Activated gamma-delta T cell treated with anti-CD3 and anti-CD28 coated beads, Interleukin-2, amount 50 U/mL, for 16 hours (primary cell): ENCODE measurements around the gene KRTAP10-8.
"Not testable (repeated sequence)": the region's sequence is repeated elsewhere in the genome, so short reads cannot be mapped to it uniquely, and the experiment has no call there.

Experiments
- DNase-seq: peaks from one replicate; pipeline ENCODE4 v3.0.0-alpha.2; 2020; ENCODE audit warnings: low read depth

Gene KRTAP10-8, protein sequence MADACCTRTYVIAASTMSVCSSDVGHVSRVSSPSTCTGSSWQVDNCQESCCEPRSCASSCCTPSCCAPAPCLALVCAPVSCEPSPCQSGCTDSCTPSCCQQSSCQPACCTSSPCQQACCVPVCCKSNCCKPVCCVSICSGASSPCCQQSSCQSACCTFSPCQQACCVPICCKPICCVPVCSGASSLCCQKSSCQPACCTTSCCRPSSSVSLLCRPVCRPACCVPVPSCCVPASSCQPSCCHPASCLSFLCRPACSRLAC

DNA sequence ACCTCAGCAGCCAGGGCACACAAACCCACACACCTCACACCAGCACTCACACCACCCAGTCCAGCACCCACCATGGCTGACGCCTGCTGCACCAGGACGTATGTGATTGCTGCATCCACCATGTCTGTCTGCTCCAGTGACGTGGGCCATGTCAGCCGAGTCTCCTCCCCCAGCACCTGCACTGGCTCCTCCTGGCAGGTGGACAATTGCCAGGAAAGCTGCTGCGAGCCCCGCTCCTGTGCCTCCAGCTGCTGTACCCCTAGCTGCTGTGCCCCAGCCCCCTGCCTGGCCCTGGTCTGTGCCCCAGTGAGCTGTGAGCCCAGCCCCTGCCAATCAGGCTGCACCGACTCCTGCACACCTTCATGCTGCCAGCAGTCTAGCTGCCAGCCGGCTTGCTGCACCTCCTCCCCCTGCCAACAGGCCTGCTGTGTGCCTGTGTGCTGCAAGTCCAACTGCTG, at the start of gene KRTAP10-8:
Gene KRTAP10-8 (plus strand): TSS at position 51 of the 458 bp plus-strand sequence. CDS start 22 bp downstream, at position 73.
- no peak for DNase-seq

DNA sequence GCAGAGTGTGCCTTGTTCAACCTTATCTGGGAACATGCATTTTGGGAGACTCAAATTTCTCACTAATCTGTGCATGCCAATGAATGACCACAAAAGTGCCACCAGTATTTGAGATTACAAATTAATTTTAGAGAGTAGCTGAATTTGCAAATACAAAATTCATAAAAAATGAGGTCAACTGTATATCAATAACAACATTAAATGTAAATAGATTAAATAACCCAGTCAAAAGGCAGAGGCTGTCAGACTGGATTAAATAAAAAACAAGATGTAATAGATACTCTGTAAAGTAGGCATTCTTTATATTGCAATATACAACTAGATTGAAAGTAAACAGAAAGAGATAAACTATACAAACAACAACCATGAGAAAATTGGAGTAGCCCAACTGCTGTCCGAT, 47.8 kb upstream of the KRTAP10-8 start:
- DNase-seq = no peak

DNA sequence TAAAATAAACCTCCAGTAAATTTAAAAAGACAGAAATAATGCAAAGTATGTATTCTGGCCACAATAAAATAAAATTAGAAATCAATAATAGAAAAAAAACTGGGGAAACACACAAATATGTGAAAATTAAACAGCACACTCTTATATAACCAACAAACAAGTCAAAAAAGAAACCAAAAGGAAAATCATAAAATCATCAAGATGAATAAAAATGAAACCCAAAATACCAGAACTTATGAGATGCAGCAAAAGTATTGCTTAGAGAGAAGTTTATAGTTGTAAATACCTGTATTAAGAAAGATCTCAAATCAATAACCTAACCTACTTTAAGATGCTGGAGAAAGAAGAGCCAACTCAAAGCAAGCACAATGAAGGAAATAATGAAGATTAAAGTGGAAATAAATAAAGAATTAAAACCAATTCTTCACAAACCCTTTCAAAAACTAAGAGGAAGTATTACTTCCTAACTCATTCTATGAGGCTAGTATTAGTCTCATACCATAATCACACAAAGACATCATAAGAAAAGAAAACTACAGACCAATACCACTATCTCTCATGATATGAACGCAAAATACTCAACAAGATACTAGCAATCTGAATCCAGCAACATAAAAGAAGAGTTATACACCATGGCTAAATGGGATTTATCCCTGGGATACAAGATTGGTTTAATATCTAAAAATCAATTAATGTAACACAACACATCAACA, 46.8 kb upstream of the KRTAP10-8 start:
- no peak for DNase-seq

DNA sequence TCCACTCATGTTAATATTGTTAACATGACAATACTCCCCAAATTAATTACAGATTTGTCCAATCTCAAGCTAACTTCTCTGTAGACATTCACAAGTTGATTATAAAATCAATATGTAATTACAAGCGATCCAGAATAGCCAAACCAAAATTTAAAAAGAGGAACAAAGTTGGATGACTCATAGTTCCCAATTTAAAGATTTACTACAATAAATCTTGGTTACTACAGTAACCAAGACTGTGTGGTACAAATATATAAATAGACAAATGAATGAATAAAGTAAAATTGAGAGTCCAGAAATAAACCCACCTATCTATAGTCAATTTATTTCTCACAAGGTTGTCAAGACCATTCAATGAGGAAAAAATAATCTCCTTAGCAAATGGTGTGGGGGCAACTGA, 45.5 kb upstream of the KRTAP10-8 start:
- no peak for DNase-seq

DNA sequence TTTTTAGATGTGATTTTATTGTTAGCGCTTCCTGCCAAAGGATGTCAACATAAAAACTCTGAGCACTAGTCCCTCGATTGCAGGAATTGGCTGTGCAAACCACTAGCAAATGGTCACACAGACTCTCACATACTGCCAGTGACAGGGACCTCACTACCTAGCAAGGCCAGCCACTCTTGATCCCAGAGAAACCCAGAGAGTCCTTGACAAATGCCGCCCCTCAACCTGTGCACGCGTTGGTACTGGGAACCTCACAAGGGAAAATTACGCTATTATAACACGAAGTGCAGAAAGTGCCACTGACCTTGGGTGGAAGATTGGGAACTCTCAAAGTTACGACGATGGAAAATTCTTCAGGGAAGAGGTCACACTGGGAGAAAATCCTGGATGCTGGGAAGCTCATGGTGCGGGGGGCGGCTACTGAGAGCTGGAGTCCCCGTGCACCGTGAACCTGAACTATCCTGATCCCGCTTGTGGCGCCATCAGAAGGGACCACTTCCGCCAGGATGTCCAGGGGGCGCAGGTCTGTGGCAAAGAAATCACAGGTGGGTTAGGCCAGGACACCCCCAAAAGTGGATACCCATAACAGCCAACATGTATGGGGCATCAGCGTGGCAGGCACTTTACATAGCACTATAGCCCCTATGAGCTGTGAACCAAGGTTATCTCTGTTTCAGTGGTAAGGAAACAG, 44.3 kb upstream of the KRTAP10-8 start:
- DNase-seq = no peak

DNA sequence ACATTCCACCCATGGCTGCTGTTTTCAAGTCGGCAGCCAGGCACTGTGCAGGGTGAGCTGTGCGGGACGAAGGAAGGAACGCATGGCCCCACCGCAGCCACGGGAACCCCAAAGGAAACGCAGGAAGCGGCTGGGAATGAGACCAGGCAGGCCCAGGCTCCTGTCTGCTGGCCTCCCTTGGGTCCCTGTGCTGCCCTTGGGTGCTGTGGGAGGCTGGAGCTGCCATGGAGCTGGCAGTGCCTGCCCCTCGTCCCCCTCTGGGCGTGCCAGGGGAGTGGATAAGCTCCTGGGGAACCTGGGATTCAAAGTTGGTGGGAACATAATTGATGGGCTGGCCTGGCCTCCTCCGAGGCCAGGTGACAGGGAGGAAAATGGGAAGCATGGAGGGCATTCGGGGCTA, 43.6 kb upstream of the KRTAP10-8 start:
- no peak for DNase-seq

DNA sequence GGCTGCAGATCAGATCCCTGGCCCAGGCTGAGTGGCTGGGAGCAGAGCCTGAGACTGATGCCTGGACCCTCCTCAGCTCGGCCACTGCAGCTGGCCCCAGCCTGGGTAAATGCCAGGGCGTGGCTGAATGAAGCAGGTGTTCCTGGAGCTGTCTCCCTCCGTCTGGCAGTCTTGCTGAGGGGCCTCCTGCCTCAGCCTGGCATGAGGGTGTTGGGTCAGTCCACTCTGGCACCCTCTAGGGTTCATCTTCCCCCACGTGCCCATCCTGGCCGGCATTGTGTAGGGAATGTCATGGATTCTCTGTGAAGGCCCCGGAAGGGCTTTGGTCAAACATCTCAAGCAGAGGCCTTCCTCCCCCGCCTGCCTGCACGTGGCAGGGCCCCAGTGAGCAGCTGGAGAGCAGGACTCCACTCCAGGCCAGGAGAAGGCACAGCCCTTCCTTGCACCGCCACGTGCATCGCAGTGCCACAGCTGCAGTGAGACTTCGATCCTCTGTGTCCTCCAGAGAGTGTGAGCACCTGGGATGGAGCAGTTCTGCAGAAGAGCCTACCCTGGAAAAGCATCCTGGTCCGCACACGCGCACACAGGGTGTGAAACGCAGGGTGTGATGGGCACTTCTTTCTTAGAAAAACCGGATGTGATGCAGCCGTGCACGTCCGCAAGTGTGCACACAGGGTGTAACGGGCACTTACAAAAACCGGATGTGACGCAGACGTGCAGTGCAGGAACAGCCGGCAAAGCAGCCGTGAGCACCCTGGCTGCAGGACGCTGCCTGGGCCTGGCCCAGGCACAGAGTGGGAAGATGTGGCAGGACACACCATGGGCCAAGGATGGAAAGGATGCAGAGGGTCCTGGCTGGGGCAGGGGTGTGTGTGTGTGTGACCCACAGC, 43.0 kb upstream of the KRTAP10-8 start:
- DNase-seq = no peak

DNA sequence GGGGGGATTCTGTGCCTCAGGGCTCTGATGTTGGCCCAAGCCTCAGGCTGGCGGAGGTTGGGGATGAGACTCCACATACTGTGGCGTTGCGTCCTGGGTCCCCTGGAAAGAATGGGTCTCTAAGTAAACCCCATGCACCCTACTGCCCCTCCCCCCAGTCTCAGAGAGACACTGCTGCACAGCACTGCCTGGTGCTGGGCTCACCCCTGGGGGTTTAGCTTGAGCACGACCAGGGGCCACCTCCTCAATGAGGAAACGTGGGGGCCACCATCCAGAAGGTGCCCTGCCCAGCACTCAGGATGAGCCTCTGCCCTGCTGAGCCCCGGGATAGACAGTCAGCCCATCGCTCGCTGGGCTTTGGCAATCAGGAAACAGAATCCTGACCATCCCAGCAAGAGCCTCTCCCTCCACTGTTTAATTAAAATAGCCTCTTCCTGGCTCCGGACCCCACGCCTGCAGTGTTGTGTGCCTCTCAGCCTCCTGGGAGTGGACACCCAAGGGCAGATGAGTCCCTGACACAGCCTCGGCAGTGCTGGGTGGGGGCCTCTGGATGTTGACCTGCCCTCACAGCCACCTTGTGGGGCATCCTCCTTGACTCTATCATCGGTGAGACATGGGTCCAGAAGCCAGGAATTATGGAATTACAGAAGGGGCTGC, 41.9 kb upstream of the KRTAP10-8 start:
- no peak for DNase-seq

DNA sequence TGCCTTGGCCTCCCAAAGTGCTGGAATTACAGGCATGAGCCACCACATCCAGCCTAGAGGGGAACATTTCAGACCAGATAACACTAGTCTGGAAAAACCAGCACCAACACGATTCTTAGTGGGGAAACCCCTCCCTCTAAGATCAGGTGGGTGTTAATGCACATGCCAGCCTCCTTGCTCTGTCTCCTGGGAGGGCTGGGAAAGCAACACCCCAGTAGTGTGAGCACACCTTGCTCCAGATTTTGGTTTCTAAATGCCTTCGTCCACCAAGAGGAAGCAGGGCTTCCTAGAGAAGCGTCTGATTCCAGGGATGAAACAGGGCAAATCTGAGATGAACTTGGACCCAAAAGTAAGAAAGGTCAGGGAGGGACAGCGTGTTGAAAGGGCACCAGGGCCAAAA, 40.6 kb upstream of the KRTAP10-8 start:
- no peak for DNase-seq

DNA sequence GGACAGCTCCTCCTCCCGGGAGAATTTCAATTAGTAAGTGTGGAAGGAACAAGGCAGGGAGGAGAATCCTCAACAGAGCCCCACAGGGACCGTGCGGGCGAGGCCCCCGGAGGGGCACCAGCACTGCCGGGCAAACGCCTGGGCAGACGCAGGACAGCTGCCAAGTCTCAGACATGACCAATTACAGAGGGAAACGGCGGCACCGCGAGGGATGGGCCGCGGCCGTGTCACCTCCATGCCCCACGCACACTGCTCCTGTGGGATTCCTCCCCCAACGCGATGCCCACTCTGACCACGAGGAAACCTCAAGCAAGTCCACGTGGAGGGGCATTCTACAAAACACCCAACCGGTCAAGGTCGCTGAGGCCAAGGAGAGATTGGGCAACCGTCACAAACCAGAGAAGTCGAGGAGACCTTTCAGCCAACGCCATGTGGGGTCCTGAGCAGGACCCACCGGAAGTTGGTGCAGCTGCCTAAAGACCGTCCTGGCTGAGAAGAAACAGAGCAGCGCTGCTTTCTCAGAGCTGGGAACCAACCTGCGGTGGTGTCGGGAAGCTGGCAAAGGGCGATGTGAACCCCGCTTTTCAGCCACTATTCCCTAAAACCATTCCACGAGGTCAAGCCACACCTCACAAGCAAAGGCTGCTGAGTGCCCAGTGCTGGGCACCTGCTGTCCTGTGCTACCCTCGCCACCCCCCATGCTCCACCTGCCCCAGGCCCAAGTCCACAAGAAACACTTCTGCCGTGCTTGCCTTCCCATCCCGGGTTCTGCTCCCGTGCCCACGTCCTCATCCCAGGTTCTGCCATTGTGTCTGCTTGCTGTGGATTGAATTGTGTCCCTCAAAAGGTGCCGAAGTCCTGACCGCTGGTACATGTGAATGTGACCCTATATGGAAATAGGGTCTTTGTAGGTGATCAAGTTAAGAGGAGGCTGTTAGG, 39.8 kb upstream of the KRTAP10-8 start:
- DNase-seq = no peak

DNA sequence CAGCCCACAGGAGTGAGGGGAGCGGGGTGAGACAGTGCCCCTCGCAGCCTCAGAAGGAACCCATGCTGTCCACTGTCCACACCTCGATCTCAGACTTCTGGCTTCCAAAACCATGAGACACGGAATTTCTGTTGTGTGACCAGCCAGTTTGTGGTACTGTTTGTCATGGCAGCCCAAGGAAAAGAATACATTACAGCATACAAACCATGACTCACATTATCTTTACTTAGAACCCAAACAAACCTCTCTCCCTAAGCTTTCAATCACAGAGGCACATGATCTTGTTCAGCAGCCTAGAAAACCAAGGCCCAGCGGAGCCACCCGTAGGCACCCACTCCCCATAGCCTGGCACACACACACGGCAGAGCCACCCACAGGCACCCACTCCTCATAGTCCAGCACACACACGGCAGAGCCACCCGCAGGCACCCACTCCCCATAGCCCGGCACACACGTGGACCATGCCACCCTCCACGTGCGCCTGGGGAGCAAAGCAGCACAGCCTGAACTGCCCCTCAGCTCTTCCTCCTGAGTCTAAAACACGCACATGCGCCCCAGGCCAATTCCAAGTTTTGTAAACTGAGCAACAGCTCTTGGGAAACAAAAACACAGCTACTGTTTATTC, 38.8 kb upstream of the KRTAP10-8 start:
- no peak for DNase-seq

DNA sequence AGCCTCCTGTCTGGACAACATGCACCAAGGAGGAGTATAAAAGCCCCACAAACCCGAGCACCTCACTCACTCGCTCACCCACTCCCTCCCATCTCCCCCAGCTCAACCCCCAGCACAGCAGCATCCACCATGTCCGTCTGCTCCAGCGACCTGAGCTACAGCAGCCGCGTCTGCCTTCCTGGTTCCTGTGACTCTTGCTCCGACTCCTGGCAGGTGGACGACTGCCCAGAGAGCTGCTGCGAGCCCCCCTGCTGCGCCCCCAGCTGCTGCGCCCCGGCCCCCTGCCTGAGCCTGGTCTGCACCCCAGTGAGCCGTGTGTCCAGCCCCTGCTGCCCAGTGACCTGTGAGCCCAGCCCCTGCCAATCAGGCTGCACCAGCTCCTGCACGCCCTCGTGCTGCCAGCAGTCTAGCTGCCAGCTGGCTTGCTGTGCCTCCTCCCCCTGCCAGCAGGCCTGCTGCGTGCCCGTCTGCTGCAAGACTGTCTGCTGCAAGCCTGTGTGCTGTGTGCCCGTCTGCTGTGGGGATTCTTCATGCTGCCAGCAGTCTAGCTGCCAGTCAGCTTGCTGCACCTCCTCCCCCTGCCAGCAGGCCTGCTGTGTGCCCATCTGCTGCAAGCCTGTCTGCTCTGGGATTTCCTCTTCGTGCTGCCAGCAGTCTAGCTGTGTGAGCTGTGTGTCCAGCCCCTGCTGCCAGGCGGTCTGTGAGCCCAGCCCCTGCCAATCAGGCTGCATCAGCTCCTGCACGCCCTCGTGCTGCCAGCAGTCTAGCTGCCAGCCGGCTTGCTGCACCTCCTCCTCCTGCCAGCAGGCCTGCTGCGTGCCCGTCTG, 38.0 kb upstream of the KRTAP10-8 start, which contains the start of gene KRTAP10-4:
Gene KRTAP10-4 (plus strand): TSS at position 100 of the 827 bp plus-strand sequence. CDS start 30 bp downstream, at position 130.
- not testable (repeated sequence) for DNase-seq

DNA sequence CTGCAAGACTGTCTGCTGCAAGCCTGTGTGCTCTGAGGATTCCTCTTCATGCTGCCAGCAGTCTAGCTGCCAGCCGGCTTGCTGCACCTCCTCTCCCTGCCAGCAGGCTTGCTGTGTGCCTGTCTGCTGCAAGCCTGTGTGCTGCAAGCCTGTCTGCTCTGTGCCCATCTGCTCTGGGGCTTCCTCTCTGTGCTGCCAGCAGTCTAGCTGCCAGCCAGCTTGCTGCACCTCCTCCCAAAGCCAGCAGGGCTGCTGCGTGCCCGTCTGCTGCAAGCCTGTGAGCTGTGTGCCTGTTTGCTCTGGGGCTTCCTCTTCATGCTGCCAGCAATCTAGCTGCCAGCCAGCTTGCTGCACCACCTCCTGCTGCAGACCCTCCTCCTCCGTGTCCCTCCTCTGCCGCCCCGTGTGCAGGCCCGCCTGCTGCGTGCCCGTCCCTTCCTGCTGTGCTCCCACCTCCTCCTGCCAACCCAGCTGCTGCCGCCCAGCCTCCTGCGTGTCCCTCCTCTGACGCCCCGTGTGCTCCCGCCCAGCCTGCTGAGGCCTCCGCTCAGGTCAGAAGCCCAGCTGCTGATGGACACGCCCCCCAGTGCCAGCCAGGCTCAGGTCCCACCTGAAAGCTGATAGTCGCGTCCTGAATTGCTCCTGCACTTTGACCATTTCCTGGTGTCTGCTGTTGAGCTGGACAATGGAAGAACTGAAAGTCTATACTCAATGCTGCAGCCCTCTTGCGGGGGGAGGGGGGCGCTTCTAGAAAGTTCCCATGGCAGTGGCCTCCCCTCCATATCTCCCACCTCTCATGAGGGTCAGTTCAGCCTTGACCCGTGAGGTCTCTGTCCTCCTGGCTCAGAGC, 37.2 kb upstream of the KRTAP10-8 start:
- no peak for DNase-seq

DNA sequence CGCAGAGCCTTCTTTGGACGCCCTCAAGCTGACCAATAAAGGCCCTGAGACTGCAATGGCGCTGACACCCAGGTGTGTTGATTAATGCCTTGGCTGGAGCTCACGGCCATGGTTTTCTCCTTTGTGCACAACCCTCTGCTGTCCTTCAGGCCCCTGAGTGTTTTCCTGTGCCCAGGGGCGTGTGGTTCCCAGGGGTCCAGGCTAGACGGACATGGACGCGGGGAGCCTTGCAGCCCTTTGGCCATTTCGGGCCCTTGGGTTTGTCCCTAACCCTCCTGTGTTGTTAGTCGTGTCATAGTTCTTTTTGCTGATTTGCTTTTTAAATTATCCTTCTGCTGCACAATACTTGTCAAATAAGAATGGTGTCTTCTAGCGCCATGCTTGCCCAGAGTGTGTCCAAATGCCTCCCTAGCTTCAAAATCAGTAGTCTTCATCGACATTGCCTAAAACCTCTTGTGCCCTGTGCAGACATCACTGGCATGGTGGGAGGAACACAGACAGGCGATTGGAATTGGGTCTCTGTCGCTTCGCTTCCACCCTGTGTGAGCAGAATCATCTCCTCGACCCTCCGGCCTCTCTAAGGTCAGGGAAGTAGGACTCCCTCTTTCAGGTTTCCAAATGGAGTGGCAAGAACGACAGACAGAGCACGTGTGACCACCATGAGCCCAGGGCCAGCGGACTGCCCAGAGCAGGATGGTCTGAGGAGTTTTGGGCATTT, 36.4 kb upstream of the KRTAP10-8 start:
- no peak for DNase-seq

DNA sequence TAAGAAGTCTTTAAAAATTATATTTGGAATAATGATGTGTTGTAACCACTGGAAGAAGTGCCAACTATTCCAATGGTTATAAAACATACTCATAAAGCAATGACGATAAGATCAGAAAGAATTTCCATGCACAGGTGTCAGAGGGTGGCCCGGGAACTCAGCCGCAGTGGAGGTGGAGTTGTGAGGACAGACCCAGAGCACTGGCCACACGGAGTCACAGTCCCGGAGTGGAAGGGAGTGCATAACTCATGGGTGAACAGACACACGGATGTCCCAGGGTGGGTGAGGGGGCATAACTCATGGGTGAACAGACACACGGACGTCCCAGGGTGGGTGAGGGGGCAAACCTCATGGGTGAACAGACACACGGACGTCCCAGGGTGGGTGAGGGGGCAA, 35.9 kb upstream of the KRTAP10-8 start:
- DNase-seq = no peak

DNA sequence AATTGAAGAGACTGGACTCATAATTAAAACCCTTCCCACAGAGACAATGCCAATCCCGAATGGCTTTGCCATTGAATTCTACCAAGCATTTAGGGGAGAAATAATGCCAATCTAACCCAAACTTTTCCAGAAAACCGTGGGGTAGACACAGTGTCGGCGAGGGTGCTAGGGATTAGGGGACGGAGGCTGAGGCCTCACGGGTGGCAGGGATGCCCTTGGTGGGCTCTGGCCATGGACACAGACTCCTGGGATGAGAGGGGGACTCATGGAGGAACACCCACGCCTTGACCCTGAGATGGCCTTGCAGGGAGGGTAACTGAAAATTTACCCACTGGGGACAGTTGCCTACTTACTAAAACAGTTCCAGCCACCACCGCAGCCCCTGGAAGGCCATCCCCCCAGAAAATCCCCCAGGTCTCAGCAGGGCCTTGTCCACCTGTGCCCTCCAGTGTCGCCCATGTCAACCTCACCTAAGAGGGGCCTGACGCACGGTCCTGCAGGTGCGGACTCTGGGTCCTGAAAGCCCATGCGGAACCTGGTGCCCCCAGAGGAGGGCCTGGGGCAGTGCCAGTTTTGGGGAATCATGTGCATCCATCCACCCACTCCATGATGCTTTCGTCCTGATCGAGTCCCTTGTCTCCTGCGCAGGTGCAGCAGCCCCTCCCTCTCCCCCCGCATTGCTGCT, 33.4 kb upstream of the KRTAP10-8 start:
- DNase-seq = no peak
